ENCODE results near the gene ROBO3.
A peak's percentile ranks its signal among the peaks of the same experiment; 100 is the strongest.

Gene ROBO3

DNA sequence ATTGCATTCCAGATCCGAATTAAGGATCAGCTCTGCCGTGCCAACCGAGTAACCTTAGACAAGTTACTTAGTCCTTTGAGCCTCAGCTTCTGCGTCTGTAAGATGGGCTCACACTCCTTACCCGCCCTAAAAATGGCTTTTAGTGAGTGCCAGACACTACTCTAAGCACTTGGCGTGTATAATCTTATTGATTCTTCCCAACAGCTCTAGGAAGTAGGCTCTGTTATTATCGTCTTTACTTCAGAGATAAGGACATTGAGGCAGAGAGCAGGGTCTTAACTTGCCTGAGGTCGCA, 21.7 kb upstream of the ROBO3 start:
- DNase-seq = peak; percentile 34

DNA sequence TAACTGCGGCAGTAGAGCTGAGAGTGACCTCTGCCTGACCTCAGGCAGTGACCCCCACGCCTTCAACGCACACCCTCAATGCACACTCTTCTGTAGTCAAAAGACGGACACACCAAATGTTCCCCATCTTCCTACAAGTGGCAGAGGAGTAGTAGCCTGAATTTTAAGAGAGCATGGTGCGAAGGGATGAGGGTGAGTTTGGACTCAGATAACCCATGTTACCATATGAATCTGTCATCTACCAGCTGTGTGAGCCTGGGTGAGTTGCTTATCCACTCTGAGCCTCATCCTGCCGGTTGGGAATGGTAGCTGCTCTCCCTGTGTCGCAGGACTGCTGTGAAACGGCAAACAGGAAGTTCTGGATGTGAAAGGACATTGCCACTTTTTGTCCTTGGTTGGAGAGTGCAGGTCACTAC, 20.6 kb upstream of the ROBO3 start:
- no peak for DNase-seq

DNA sequence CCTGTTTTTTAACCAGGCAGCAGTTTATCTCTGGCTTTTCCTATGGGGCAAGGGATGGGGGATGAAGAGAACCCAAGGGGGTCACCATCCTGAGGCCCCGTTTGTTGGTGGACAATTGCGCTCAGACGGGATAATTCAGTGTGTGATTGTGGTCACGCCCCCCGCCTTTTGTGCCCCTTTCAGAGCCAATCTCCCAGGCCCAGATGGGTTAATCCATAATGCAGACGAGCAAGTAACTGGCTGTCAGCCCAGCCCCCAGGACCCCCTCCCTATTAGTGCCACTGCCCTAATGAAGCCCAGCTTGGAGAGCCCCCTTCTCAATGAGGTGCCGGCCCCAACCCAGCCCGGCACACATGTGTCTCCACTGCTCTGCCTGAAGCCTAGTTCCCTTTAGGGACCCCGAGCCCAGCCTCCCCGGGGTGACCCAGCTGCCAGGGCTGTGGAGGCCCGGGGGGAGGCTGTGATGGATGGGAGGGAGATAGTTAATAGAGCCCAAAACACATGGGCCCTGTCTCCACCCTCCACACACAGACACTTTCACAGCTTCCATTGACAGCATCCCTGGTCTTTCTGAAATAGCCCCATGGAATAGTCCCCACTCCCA, 19.1 kb upstream of the ROBO3 start:
- DNase-seq = no peak

DNA sequence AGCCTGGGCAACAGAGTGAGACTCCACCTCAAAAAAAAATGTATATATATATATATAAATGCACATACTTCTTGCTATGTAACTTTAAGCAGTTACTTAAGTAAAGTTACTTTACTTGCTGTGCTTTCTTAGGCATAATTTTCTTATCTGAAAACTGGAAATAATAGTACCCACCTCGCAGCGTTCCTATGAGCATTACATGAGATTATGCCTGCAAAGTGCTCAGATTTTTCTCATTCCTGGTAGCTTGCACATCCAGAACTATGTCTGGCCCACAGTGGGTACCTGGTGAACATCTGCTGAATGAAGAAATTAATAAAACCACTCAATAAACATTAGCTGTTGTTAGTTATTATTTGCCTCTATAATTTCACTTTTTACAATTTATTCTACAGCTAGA, 6.1 kb upstream of the ROBO3 start:
- no peak for DNase-seq

DNA sequence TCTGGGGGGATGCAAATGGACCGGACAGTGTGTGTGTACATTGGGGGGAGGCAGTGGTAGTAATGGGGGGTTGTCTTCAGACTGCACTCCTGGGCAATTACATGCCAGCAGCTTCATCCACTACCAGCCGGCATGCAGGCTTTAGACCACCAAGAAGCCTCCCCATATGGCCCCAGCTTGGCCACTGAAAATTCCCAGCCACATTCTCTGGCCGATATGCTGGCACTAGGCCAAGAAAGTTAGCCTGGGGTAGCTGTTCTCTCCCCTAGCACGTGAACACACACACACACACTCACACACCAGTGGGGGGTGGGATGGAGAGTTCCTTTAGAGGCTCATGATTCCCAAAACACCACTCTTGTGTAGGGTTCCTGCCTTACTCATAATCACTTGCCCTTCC, 3.6 kb upstream of the ROBO3 start:
- DNase-seq = no peak

DNA sequence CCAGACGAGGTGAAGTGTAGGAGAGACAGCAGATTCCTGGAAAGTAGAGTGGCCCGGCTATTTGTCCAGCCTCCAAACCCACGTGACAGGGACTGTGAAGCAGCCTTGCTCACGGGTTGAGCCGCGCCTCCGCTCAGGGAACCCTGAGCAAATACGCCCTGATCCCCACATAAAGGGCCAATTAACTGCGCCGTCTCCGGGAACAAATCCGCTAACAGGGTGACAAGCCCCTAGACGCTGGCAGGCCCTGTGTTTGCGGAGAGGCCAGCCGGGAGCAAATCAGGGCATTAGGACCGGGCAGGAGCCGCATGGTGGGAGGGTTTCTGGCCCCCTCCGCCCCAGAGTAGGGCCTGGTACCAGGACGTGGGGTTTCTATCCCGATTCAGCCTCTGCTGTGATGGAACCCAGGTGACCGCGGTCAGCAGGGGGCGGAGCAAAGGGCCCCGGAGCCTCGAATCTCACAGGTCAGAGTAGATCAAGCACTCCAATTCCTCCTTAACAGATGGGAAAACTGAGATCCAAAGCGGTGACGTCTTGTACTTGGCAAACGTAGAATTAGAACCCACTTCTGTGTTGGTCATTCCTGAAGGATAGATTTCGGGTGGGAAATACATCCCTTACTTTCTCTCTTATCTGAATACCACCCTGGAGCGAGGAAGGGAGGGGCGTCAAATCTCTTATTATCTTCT, 2.0 kb upstream of the ROBO3 start:
- peak; percentile 81 for DNase-seq

DNA sequence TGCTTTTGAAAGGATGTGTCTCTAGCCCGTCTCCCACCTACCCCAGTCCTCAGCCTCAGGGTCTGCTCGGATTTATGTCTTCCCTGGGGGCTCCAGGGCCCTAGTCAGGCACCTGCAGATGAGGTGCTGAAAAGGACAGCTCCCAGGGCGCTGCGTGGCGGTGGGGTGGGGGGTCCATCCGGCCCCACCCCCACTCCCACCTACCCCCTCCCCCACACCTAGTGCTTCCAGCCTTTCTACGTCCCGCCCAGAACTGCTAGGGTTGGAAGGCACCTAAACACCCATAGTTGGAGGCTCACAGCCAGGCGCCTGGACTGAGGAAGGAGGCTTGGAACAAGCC, 1.4 kb upstream of the ROBO3 start:
- no peak for DNase-seq

DNA sequence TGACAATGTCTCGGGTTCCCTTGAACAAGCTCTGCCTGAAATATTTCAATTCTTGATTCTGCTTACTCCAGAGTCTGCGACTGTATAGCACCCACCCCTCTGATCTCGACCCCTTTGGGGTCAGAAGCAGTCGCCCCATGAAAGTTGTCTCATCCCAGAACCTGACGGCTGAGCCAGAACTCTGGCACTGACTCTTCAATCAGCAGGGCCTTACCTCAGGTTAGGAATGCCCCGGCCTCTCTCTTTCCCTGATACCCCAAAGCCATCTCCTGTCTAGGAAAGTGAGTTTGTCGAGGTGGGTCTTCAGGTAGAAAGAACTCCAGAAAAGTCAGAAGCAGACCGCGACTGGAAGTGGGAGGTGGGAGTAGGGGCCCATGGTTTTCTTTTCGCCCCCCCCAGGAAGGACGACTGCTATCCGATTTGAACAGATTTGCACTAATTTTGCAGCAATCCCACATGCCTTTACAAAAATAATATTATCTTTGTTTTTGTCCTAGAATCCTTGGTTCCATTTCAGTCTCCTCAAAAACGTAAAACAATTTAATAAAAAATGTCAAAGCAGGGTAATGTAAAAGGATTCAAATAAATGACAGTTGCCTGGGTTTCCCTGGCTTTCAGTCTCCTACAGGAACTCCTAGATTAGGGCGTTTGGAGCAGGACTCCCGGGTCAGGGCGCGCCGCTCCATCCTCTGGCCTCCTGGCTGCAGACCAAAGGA, 898 bp upstream of the ROBO3 start:
- DNase-seq = no peak

DNA sequence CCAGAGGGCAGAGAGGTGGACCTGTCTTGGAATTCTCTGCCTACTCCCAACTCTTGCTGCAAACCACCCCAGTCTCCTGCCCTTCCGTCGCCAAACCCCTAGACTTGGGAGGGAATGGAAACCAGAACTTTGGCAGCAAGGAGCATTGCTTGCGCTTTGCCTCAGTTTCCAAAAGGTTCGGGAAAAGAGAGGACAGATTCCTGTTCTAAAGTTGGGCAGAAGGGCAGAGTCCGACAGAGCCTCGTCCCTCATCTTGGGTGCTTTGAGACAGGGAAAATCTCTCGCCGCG, 396 bp upstream of the ROBO3 start:
- DNase-seq = no peak

DNA sequence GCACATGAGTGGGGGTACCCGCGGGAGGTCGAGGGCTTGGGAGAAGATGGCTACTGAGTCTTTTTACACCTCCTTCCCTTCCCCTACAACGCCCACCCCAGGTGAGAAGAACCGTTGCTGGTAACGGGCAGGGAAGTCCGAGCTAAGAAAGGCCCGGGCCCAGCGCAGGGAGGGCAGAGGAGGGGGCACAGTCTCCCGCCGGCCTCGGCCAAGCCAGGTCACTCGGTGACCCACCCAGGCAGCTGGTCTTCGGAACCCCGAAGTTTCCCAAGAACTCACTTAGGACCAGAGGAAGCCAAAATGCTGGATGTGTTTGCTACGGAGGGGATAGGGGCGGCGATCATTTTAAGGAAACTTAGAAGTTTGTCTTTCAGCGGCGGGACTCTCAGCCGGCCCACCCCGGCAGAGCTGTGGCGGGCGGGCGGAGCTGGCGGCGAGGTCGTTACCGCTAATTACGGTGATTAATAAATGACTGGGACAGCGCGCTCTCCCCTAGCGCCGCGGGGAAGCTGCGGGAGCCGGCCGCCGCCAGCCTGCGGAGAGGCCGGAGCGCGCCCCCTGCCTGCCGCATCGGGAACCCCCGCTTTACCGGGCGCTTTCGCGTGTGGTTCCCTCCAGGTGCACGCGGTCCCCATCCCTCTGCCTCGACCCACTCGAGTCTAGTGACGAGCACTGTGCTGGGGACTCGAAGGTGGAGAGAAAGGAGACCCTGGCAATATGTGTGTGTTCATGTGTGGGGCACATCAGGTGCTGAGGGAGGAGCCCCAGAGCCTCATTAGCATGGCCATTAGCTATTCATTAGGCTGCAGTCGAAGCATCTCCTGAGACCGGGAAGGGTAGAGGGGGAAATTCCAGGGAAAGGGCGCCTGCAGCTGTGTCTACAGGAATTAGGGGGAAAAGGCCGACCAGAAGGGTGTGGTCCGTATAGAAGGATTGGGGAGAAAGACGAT, 945 bp downstream of the ROBO3 start:
- DNase-seq = peak; percentile 60

DNA sequence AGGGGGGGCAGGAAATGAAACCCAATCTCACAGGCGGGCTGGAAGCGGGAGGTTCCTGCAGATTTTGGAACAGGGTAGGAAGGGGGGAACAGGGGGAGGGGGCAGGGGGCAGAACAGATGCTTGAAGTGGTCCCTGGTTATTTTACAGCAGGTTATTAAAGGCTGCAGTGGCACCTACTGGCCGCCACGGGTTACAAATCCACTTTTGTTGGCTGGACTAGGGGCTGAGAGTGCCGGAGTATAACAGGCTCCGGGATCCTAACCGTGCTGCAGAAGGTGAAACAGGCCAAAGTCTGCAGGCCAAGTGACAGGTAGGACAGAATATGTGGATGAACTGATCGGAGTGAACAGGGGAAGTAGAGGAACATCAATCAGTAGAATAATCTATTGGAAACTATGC, 2.5 kb downstream of the ROBO3 start:
- peak; percentile 69 for DNase-seq

DNA sequence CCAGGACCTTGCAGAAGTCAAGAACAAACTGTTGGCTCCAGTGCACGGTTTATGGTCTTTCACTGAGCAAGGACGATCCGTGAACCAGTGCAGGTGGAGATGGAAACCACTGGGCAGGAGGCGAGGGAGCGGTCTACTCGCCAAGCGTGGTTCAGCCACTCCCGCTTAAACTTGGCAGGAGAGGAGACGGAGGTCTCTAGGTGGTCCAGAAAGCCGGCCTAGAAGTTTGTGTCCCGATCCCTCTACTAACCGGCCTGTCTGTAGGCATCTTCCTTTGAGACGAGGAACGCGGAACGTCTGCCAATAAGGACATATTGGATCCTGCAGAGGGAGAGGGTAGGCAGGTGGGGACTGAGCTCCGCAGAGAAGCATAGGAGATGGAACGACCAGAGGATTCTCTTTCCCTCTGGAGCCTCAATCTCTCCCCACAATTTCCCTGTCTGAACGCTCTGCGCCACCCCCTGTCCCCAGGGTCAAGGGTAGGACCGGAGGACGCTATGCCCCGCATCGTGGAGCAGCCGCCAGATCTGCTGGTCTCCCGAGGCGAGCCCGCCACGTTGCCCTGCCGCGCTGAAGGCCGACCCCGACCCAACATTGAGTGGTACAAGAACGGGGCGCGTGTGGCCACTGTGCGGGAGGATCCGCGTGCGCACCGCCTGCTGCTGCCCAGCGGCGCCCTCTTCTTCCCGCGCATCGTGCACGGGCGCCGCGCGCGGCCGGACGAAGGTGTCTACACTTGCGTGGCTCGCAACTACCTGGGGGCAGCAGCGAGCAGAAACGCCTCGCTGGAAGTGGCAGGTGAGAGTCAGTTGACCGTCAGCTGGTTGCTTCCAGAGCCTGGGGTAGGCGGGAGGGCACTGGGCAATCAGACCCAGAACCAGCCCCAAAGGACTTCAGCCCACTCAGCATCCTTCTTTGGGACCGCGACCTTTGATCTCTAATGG, 3.4 kb downstream of the ROBO3 start:
- DNase-seq = no peak

DNA sequence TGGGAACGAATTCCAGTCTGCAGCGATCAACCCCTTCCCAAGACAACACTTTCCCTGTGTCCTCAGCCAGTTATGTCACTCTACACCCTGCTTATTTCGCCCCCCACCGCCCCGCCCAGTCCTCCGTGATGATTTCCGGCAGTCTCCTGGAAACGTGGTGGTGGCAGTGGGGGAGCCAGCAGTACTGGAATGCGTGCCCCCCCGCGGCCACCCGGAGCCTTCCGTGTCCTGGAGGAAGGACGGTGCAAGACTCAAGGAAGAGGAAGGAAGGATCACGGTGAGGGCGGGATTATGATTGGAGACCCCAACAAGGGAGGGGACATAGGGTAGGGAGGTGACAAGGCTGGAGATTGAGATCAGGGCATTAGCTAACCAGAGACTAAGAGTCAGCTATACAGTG, 4.1 kb downstream of the ROBO3 start:
- no peak for DNase-seq

DNA sequence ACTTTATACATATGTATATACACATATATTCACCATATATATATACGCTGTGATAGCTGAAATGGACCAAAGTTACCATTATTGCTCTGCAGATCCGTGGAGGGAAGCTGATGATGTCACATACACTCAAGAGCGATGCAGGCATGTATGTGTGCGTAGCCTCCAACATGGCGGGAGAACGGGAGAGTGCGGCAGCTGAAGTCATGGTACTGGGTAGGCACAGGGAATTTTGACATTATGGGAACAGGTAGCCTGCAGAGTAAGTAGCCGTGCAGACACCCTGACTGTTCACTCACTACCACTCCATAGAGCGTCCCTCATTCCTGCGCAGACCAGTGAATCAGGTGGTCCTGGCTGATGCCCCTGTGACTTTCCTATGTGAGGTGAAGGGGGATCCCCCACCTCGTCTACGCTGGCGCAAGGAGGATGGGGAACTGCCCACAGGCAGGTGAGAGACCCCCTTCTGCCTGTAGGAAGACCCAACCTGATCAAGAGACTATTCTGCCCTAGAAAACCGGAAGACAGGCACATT, 4.7 kb downstream of the ROBO3 start:
- DNase-seq = no peak

DNA sequence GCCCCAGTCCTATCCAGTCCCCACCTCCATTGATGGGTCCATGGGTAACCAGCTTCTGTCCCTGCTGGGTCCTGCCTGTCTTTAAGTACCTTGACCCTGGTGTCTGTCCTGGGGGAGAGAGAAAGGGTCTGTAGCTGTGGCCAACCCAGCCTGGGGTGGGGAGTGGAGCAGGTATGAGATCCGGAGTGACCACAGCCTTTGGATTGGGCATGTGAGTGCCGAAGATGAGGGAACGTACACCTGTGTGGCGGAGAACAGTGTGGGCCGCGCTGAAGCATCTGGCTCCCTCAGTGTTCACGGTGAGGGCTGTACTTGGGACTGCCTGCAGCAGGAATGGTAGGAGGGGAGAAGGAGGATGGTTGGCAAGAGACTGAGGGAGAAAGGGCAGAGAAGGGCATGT, 5.2 kb downstream of the ROBO3 start:
- DNase-seq = no peak

DNA sequence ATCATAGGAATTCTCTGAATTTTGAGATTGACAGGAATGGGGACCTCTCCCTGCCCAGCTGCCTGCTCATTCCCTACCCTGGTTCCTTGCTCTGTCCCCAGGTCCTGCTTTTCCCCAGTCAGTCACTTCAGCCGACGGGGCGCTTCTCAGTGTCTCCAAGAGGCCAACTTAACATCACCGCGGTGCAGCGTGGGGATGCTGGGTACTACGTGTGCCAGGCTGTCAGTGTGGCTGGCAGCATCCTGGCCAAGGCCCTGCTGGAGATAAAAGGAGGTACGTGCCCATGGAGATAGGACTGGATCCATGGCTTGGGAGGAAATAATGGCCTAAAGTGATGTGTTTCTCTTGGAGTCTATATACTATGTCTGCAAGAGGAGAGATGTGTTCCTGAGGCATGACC, 7.0 kb downstream of the ROBO3 start:
- DNase-seq = no peak

DNA sequence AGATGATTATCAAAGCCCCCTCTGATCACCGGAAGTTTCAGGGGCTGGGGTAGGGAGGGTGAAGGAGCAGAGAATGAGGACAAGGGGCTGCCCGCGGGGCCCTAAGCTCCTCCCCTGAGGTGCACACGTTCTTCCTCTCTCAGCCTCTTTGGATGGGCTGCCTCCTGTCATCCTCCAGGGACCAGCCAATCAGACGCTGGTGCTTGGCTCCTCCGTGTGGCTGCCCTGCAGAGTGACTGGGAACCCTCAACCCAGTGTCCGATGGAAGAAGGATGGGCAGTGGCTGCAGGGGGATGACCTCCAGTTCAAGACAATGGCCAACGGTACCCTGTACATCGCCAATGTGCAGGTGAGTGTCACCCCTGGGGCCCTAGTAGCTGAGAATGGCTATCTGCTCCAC, 7.5 kb downstream of the ROBO3 start:
- DNase-seq = no peak

DNA sequence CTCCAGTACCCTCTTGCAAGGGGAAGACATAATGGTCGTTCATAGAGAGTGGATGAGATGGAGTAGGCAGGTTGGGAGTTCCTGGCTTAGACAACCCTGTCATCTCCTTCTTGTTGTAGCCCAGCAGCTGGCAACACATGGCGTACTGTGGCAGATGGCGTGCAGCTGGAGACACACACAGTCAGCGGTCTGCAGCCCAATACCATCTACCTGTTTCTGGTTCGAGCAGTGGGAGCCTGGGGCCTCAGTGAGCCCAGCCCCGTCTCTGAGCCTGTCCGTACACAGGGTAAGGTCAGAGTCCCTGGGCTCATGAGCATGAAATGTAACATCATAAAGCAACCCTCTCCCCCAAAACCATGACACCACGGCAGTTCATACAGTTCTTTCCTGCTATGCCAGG, 8.7 kb downstream of the ROBO3 start:
- peak; percentile 20 for DNase-seq

DNA sequence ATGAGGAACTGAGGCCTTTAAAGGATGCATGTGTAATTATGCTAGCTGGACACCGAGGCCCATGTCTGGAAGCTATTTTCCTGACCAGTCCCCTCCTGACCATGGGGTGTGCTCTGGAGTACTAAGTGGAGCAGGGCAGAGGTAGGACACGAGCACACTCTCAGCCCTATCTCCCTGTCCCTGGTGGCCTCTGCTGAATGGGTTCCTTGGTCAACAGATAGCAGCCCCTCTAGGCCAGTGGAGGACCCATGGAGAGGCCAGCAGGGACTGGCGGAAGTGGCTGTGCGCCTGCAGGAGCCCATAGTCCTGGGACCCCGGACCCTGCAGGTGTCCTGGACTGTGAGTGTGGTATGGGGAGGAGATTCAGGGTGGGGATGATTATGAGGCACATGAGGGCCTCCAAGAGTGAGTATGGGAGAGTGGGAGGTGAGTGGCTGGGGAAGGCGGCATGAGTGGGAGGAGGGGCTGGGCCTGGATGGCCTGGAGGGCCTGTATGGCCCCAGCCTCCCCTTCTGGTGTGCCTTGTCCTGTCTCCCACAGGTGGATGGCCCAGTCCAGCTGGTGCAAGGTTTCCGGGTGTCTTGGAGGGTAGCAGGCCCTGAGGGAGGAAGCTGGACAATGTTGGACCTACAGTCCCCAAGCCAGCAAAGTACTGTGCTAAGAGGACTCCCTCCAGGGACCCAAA, 9.5 kb downstream of the ROBO3 start:
- DNase-seq = no peak

DNA sequence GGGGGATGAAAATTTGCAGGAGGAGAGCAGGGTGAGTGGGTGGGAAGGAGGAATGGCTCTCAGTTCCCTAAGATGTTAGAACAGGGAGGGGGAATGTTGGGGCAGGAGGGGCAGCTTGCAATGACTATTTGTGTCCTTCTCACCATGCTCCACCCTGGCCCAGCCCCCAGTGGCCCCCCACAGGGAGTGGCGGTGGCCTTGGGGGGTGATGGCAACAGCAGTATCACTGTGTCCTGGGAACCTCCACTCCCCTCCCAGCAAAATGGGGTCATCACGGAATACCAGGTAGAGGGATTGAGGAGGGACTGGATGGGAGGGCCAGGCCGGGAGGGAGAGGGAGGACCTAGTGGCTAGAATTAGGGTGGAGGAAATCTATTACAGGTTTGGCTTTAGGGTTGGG, 10.2 kb downstream of the ROBO3 start:
- no peak for DNase-seq

DNA sequence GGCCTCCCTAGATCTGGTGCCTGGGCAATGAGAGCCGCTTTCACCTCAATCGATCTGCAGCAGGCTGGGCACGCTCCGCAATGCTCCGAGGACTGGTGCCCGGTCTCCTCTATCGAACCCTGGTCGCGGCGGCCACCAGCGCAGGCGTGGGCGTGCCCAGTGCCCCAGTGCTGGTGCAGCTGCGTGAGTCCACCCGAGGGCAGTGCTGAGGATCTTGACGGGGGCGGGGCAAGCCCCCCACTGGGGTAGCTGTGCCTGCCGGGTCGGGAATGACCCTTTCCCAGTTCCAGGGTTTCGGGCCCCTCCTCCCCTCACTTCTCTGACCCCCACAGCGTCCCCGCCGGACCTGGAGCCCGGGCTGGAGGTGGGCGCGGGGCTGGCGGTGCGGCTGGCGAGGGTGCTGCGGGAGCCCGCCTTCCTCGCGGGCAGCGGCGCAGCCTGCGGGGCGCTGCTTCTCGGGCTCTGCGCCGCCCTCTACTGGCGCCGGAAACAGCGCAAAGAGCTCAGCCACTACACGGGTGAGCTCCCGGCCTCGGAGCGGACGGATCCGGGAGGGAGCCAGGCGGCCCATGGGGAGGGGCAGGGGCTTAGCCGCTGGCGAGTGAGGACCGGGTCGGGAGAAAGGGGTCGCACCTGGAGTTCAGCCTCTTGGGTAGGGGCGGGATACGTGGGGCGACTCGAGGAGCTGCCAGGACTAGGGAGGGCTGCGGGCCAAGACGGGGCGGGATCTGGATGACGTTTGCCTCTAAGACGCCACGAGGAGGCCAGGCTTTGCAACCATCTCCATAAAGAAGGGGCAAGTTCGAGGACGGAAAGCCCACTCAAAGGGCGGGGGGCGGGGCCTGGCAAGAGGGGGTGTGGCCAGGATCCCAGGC, 10.9 kb downstream of the ROBO3 start:
- DNase-seq = peak; percentile 93
